HG02588 (cell line): ENCODE measurements around the gene SLC47A2.

Experiments
- ATAC-seq: cut with Tn5 transposase; IDR thresholded peaks from one replicate; pipeline ENCODE4 v1.9.1; 2021; ENCODE audit warnings: mild to moderate bottlenecking, moderate library complexity; ENCODE audit not compliant: unreplicated experiment

The SLC47A2 gene

DNA sequence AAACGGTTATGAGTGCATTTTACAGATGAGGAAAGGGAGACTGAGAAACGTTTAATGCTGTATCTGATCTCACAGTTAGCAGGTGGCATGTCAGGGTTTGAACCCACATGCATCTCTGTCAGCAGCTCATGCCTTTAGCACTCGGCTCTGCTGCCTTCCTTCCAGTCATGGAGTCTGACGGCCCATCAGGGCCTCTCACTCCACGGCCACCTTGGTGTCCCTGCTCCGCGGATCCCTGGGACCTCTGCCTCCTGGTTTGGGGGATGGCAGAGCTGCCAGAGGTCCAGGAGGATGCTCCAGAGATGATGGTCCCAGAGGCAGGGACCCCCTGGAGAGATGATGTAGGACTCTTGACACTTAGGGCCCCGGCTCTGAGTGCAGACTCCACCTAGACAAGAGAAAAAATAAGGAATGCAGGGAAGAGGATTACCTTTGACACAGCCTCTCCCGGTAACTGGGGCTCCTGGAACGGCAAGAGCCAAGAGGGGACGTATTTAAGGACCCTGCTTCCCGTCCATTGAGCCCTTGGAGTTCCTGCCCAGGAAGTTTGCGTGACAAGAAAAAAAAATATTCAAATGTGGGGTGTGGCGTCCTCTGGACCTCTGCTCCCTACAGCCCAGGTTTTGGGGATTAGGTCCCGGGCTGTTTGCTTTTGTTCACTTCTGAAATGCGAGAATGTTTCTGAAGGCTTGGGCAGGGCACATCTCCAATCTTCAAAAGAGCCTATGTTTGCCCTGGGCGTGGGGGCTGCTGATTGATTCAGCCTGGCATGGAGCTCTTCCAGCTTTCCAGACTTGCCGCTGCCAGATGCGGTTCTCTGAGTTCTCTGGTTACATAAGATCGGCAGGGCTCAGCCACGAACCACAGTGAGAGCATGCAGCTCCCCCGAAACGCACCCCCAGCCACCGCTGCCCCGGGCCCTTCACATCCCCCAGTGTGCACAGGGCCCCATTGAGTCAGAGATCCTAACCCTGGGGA lies 31.7 kb upstream of the SLC47A2 start, which contains the start of gene ALDH3A1:
TSS of gene ALDH3A1 (minus strand) at position 470 of the 978 bp plus-strand sequence. CDS start 3,169 bp downstream, outside the sequence.
- no peak for ATAC-seq

DNA sequence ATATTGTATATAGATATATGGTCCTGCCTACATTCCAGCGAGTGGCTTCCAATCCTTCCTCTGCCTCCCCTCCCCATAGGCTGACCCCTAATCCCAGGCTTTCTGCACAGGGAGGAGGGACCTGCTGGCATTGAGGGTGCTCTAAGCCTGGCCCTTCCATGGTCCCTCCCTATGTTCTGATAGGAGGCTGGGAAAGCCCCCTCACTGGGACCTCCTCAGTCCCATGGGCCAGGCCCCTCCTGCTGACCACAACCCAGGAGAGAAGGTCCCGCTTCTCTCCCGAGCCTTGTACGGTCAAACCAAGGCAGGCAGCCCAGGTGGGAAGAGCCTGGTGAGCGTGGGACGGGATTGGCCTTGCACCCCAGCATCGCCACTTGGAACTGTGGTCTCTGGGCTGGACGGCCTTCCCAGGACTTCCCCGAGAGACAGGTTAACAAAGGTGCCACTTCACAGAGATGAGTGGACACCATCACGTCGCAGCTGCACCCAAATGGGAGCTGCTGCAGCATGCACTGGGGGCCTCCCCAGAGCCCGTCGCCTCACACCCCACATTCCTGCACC lies 30.9 kb upstream of the SLC47A2 start:
- ATAC-seq: no peak

DNA sequence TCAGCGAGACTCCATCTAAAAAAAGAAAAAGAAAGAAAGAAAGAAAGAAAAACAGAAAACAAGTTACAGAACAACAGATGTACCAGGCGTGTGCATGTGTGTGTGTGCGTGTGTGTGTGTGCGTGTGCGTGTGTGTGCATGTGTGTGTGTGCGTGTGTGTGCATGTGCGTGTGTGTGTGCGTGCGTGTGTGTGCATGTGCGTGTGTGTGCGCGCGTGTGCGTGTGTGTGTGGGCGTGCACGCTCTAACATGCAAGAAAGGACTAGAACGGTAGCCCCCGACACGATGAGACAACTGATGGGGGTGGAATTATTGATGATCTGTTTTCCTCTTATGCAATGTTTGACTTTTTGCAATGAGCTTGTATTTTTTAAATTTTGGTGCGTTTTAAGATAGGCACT lies 30.1 kb upstream of the SLC47A2 start:
- no peak for ATAC-seq

DNA sequence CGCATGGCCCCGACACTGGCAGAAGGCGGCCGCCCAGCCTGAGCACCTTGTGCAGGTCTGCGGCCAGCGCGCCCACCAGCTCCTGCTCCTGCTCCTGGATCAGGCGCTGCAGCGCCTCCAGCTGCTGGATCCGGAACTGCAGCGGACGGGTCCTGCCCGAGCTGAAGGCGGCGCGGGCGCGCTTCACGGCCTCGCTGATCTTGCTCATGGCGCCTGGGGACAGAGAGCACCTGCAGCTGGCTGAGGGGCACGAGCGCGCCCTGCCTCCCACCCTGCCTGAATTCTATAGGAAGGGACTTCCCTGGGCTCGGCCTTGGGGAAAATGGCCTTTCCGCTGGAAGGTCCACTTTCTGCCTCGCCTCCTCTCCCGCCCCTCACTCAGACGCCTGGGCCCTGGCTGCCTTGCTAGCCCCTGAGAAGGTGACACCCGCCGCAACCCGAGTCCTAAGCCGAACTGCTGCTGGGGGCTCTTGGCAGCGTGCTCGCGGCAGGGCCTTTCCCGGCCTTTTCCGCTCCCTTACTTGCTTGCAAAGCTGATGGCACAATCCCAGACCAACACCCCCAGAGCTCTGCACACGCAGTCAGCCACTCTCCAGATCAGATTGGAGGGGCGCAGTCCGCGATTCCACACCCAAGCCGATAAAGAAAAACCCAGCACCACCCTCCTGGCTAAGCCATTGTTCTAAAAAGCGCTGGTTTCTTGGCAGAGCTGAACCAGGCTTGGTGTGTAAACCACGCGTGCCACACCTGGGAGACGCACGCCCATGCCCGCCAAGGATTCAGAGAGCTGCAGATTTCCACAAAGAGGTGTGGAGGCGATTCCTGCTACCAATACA lies 28.8 kb upstream of the SLC47A2 start:
- no peak for ATAC-seq

DNA sequence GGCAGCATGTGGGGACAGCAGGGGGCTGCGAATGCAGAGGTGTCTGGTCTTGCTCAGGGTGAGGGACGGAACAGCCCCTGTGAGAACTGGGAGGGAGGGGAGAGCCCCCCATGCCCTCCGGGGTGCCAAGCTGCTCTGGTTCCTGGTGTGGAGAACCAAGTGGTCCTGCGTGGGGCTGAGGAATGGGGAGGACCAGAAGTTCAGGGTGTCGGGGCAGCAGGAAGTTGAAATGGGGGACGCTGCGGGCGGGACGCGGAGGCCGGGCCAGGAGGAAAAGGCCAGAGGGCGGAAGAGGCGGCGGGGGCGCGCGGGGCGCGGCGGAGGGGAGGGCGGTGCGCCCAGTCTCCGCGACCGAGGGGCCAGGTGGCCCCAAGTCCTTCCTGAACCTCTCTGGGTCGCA lies 28.1 kb upstream of the SLC47A2 start:
- ATAC-seq: no peak

DNA sequence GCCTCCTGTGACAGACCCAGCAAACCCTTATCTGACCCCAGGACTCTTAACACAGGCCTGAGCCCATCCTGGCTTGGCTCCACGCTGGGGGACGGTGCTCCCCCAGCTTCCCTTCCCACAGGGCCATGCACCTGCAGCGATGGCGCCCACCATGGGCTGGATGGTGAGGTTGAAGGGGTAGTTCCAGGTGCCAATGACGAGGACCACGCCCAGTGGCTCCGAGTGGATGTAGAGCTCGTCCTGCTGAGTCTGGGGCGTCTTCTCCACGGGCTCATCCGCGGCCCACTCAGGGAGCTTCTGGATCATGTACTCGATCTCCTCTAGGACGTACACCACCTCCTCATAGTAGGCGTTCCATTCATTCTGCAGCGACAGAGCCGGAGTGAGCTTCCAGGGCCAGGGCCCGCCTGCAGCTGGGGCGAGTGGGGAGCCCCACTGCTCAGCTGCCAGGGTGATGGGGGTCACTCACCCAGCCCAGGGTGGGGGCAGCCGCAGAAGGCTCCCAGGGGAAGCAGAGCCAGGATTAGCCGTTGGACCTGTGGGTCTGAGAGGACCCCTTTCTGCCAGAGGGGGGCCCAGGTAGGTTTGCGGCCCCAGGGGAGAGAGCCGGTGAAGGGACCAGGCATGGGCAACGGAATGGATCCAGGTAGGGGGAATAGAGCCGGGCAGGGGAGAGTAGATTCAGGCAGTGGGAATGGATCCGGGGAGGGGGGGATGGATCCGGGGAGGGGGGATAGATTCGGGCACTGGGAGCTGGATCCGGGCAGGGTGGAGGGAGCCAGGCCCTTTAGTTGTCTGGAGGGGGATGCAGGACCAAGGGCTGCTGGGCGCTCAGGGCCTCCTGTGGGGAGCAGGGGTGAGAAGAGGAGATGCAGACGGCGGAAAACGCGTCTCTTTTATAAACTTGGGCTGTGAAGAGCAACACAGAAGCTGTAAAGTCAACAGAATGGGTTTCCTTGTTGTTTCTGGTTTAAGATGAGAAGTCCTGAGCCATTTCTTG lies 27.0 kb upstream of the SLC47A2 start:
- no peak for ATAC-seq

DNA sequence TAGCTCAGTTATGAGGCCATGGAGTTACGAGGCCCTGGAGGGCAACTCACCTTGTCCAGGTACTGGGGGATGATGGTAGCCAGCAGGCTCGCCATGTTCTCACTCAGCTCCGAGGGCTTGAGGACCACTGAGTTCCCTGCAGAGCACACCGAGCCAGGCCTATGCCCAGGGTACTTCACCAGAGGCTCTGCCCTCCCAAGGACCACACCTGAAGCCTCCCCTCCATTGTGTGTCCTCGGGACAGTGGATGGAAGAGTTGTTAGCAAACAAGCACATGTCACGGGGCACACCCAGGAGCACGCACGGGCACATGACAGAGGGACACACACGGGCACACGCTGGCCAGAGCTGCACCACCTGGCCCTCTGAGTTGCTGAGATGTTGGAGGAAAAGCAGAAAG lies 26.1 kb upstream of the SLC47A2 start:
- no peak for ATAC-seq

DNA sequence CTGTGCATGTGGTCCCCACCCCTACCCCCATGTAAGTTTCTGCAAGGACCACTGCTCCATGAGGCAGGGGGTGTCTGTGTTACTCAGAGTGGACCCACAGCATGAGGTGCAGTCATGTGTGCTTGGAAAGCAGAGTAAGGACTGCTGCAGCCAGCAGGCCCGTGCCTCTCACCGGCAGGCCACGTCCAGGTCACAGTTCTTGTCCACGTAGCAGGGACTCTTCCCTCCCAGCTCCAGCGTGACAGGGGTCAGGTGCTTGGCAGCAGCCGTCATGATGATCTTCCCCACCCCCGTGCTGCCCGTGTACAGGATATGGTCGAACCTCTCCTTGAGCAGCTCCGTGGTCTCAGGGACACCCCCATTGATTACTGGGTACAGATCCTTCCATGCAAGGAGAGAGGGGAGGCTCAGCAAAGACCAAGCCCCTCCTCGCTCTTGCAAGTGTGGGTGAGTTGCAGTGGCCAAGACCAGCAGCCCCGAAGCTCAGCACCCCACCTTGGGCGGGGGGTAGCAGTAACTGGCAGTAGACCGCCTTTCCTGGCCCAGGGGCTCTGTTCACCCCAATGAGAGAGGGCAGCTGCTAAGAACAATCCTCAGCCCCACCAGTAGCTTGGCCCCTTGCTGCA lies 25.6 kb upstream of the SLC47A2 start:
- no peak for ATAC-seq

DNA sequence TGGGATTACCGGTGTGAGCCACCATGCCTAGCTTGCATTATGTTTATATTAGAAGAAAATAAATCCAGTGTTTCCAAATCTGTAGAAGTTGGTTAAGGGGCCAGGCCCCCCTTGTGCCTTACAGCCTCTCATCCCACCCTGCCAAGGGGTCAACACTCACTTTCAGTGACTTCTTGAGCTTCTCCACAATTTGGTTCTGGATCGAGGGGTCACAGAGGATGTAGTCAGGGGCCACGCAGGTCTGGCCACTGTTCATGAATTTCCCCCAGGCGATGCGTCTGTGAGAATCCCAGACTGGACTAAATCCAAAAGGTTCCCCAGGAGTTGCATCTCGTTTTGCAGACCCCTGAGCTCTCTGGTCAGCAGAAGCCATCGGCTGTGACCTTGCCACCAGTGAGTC lies 24.5 kb upstream of the SLC47A2 start:
- ATAC-seq: no peak

DNA sequence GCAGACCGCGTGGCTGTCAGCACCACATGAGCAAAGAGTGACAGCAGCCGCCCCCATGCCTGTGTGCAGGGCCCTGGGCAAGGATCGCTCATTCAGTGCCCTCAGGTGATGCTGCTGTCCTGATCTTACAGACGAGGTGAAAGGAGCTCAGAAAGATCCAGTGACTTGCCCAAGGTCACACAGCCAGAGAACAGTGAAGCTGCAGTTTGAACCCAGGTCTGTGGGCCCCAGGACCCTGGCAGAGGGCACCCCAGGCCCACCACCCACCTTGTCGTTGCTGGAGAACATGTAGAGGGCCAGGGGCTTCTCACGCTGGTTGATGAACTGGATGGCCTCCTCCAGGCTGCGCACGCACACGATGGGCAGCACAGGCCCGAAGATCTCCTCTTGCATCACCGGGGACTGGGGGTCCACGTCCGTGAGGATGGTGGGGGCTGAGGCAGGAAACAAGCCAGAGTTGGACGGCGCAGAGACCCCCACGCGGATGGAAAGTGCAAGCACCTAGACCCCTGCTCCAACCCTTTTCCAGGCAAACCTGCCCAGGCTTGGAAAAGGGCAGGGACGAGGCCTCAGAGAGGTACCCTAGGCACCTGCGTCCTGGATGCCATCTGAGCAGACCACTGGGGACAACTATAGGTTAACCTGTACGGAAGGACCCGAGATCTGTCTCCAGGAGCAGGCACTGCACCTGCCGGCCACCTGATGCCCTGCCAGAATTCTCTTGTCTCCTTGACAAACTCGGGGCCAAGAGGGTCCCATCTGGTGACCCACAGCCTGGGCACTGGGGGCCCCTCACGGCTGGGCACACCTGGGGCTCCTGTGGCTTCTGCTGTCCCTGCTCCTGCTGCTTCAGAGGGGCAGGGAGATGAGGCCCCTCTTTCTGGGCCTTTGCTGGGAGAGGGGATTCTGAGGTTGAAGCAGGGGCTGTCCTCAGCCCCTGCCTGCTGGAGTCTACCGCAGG lies 23.1 kb upstream of the SLC47A2 start:
- no peak for ATAC-seq

DNA sequence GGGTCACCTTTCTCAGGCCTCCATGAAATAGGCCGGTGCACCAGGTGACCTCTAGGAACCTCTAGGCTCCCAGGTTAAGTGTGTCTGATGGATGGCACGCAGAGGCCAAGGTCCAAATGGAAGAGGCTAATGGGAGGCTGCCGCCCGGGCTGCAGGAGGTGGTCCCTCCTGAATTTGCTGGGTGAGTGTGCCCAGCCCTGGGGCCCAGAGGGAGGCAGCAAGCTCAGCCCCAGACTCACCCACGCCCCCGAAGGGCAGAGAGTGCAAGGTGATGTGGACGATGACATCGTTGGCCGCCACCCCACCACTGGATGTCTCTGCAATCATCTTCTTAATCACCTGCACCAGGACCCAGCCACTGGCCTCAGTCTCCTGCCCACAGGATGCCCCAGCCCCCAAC lies 22.4 kb upstream of the SLC47A2 start:
- ATAC-seq: no peak

DNA sequence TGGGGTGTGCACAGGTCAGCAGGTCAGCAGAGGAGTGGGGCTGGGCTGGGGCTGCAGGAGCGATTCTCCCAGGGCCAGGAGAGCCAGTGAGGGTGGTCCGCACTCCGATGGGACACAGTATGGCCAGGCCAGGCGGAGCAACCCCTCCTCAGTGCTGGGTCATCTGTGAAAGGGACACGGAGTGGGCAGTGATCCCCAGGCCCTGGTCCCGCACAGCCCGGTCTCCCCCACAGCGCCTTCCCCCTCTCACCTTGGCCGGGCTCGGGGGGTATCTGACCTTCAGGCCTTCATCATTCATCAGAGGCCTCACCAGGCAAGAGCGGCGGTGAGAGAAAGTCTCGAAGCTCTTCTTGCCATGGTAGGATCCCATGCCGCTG lies 21.7 kb upstream of the SLC47A2 start:
- no peak for ATAC-seq

DNA sequence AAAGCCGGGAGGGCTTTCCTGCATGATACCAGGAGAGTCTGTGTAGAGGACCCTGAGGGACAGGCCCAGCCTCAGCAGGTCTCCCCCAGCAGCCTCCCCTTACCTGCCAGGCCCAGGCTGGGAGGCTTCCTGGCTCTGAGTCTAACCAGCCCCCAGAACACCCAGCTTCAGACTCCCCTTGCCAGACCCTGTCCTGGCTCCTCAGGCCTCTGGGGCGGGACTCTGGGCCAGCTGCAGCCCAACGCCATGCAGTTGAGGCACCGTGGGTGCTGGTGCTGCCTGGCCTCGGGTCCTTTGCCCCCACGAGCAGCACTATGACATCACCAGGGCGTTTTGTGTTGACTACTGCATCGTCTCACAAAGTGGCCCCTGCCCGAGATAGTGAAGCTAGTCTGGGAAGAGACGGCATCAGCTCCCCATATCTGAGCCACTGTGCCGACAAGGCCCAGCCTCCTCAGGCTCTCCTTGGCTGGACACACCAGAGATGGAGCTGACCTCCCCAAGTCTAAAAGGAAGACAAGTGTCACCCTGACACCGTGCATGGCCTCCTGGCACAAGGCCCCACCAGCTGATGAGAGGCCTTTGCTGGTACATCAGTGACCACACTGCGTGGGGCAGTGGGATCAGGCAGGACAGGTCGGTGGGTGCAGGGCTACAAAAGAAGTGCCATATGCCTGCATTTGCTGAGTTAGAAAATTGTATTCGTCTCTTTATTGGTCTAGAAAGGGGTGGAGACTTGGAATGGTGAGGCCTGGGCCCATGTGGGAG lies 21.1 kb upstream of the SLC47A2 start:
- ATAC-seq: no peak

DNA sequence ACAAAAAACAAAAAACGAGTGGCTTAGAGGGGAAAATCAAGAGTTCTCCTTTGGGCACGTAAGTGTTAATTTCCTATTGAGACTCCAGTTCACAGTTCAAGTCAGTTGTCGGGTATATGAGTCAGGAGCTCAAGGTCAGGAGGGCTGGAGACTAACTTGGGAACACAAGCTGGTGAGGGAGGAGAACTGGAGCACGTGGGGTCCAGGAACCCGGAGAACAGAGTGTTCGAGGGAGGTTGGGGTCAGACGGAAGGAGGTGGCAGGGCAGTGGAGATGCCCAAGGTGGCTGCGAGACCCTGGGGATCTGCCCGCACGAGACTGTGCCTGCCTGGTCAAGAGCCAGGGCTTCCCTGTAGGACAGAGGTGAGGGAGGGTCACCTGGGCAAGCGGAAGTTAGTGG lies 19.7 kb upstream of the SLC47A2 start:
- ATAC-seq: no peak

DNA sequence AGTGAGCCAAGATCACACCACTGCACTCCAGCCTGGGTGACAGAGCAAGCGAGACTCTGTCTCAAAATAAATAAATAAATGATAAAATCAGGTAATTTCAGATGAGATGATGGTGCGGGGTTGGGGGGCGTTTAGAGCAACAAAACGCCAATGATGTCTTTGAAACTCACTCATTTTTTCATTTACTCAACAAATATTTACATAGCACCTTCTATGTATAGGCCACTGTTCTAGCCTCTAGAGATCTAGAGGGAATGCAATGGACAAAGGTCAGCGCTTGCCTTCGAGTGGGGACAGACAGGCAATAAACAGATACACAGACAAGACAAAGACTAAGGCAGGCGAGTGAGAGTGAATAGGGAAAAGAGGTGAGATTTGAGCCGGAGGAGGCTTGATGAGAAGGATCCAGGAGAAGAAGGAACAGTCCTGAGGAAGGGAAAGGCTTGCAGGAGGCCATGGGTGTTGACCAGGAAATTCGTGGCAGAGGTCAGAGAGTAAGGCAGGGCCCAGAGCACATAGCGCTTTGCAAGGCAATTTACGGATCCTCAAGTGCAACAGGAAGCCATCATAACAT lies 17.7 kb upstream of the SLC47A2 start:
- no peak for ATAC-seq

DNA sequence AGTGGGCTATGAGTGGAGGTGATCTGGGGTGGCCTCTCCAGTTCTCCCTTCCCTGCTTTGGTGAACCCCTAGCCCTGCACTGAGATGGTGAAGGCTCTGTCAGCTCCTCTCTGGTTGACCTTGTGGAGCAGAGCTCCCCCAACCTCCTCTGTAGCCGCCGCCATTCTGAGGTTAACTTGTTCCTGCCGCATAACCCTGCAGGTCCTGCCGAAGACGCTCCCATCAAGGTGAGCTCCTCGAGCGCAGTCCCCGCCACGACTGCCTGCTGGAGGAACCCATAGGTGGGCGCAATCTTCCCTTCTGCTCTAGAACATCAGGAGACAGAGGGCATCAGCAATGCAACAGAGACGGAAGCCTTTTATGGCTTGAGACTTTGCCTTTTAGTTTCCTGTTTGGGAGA lies 15.2 kb upstream of the SLC47A2 start:
- no peak for ATAC-seq

DNA sequence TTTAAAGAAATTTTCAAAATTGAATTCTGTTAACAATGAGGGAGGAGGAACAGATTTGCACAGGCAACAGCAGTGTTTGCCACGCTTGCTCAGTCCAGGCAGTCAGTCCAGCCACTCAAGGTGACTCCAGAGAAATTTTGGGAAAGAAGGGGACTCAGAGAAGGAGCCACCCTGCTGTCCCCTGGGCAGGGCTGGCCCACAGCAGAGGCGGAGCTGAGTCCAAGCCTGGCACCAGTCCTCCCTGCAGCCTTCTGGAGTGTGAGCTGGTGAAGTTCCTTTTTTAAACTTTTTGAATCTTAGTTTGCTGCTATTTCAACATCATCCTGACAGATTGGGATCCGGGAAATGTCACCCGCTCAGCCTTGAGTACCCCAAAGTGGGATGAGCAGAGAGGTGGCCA lies 14.5 kb upstream of the SLC47A2 start:
- ATAC-seq: no peak

DNA sequence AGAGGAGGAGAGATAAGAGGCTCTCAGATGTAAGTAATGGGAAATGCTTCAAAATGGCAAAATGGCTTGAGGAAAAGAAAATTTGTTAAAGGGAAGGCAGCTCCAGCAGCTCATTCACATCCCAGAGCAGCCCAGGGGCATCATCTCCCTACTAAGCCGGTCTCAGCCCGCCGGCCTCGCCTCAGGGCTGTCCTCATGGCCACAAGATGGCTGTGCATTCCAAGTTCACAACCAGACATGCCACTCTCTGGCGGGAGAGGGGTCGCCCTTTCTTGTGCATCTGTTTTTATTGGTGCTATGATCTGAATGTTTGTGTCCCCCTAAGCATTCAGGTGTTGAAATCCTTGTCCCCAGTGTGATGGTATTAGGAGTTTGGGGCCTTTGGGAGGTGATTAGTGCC lies 13.5 kb upstream of the SLC47A2 start:
- ATAC-seq: no peak
